ENCODE measurements around the gene CREB1. TPM values are rescaled to one million over a fixed set of nuclear protein-coding genes. Genes with fewer than 3 reads are reported as not detected.

The CREB1 gene
- total RNA-seq, 1 experiment from 2014 or later = 73.3 TPM

Other genes starting within 250 kb of the CREB1 start
- gene METTL21A, start 95.4 kb downstream of the CREB1 start, total RNA-seq (2014; rRNA removed; shearing (Covaris generic)) = 62.9 and 67.6 TPM in 2 replicates
- gene CCNYL1, start 181.7 kb downstream of the CREB1 start, total RNA-seq (2014; rRNA removed; shearing (Covaris generic)) = 4.9 and 5.5 TPM in 2 replicates
- gene FZD5, start 239.9 kb downstream of the CREB1 start, total RNA-seq (2014; rRNA removed; shearing (Covaris generic)) = 6.5 and 7.0 TPM in 2 replicates

Measured in A172 (cell line).